ENCODE data around the gene STAC. TPM values are rescaled to one million over a fixed set of nuclear protein-coding genes. Genes with fewer than 3 reads are reported as not detected.

The STAC gene
- total RNA-seq, 1 experiment from 2014 or later: 6.7 TPM

GRCh38 chr3:36434687-36435426 is 54.6 kb downstream of the STAC start:
- Histone ChIP-seq H2AFZ (ENCODE audit: low read length) (no peak overlapping the region), H3K4me3 (ENCODE audit: low read length) (no peak overlapping the region), H3K4me1 (ENCODE audit: insufficient read depth, low read length) (no peaks in the 10 kb centered on the region), H3K9ac (ENCODE audit: low read length) (no peak overlapping the region), H3K9me2 (replicated peaks; ENCODE audit: low read length) (no peaks in the 10 kb centered on the region), H4K20me1 (ENCODE audit: low read length) (no peaks in the 10 kb centered on the region), H3K4me2 (ENCODE audit: low read length) (no peak overlapping the region), H3K27ac (ENCODE audit: low read length) (no peak overlapping the region), H3K27me3 (ENCODE audit: low read length) (no peaks in the 10 kb centered on the region), H3K36me3 (ENCODE audit: low read depth, low read length) (no peaks in the 10 kb centered on the region), H3K79me2 (ENCODE audit: low read length) (no peaks in the 10 kb centered on the region), H3F3A (ENCODE audit: low read length, unreplicated experiment) (no peaks in the 10 kb centered on the region), H3K9me3 (ENCODE audit: low read length) (no peaks in the 10 kb centered on the region)
- ChIA-PET POLR2A (ENCODE audit: unreplicated experiment) (no interaction called here), CTCF (no interaction called here)
- intact Hi-C loops (cut with micrococcal nuclease): no loop called here
- BruUV-seq (replicated peaks): no TSS peak
- no peak for TF ChIP-seq CTCF (conservative IDR thresholded peaks at IDR 0.05; ENCODE audit: low read depth, low read length)
- TF ChIP-seq EZH2phosphoT487 (IDR thresholded peaks at IDR 0.05; ENCODE audit: borderline replicate concordance, low read length): no peak
- no peak for TF ChIP-seq EZH2 (IDR thresholded peaks at IDR 0.05; ENCODE audit: low read length, unreplicated experiment)
- no peak for DNase-seq
- ATAC-seq: no peak

GRCh38 chr3:36443028-36443686 is 62.9 kb downstream of the STAC start:
- no peaks in the 10 kb centered on the region for H3F3A ChIP-seq (ENCODE audit: low read length, unreplicated experiment)
- no peak overlapping the region for H2AFZ ChIP-seq (ENCODE audit: low read length)
- TF ChIP-seq EZH2phosphoT487 (IDR thresholded peaks at IDR 0.05; ENCODE audit: borderline replicate concordance, low read length) (no peak), CTCF (conservative IDR thresholded peaks at IDR 0.05; ENCODE audit: low read depth, low read length) (no peak), EZH2 (IDR thresholded peaks at IDR 0.05; ENCODE audit: low read length, unreplicated experiment) (no peak)
- no peaks in the 10 kb centered on the region for H4K20me1 ChIP-seq (ENCODE audit: low read length)
- no peak overlapping the region for H3K27ac ChIP-seq (ENCODE audit: low read length)
- H3K4me2 ChIP-seq (ENCODE audit: low read length): no peak overlapping the region
- peaks cover 11% of the 10 kb centered on the region for H3K4me1 ChIP-seq (ENCODE audit: insufficient read depth, low read length)
- no peaks in the 10 kb centered on the region for H3K9me3 ChIP-seq (ENCODE audit: low read length)
- H3K36me3 ChIP-seq (ENCODE audit: low read depth, low read length): no peaks in the 10 kb centered on the region
- no peaks in the 10 kb centered on the region for H3K79me2 ChIP-seq (ENCODE audit: low read length)
- BruUV-seq (replicated peaks): no TSS peak
- no peak overlapping the region for H3K4me3 ChIP-seq (ENCODE audit: low read length)
- H3K9me2 ChIP-seq (replicated peaks; ENCODE audit: low read length): no peaks in the 10 kb centered on the region
- no peaks in the 10 kb centered on the region for H3K27me3 ChIP-seq (ENCODE audit: low read length)
- intact Hi-C loops (cut with micrococcal nuclease): no loop called here
- CTCF ChIA-PET: no interaction called here
- DNase-seq (no peak), ATAC-seq (no peak)
- POLR2A ChIA-PET (ENCODE audit: unreplicated experiment): no interaction called here
- no peak overlapping the region for H3K9ac ChIP-seq (ENCODE audit: low read length)

- TF ChIP-seq CTCF (conservative IDR thresholded peaks at IDR 0.05; ENCODE audit: low read depth, low read length): no peak
- TF ChIP-seq EZH2phosphoT487 (IDR thresholded peaks at IDR 0.05; ENCODE audit: borderline replicate concordance, low read length): no peak
- no peak for TF ChIP-seq EZH2 (IDR thresholded peaks at IDR 0.05; ENCODE audit: low read length, unreplicated experiment)
- no peaks in the 10 kb centered on the region for H3K27me3 ChIP-seq (ENCODE audit: low read length)
- H4K20me1 ChIP-seq (ENCODE audit: low read length): no peaks in the 10 kb centered on the region
- intact Hi-C loops (cut with micrococcal nuclease): no loop called here
- H3K9me2 ChIP-seq (replicated peaks; ENCODE audit: low read length): no peaks in the 10 kb centered on the region
- H3F3A ChIP-seq (ENCODE audit: low read length, unreplicated experiment): no peaks in the 10 kb centered on the region
- no peaks in the 10 kb centered on the region for H3K9me3 ChIP-seq (ENCODE audit: low read length)
- H2AFZ ChIP-seq (ENCODE audit: low read length): no peak overlapping the region
- CTCF ChIA-PET: no interaction called here
- H3K36me3 ChIP-seq (ENCODE audit: low read depth, low read length): no peaks in the 10 kb centered on the region
- peaks cover 11% of the 10 kb centered on the region for H3K4me1 ChIP-seq (ENCODE audit: insufficient read depth, low read length)
- peak; percentile 78 for ATAC-seq
- H3K9ac ChIP-seq (ENCODE audit: low read length): no peak overlapping the region
- peak; percentile 53 for DNase-seq
- 0 out of 2 replicates have a peak overlapping the region, but pooled peaks have one; percentile 25 for H3K4me2 ChIP-seq (ENCODE audit: low read length)
- no peaks in the 10 kb centered on the region for H3K79me2 ChIP-seq (ENCODE audit: low read length)
- H3K27ac ChIP-seq (ENCODE audit: low read length): no peak overlapping the region
- H3K4me3 ChIP-seq (ENCODE audit: low read length): no peak overlapping the region
- POLR2A ChIA-PET (ENCODE audit: unreplicated experiment): no interaction called here
- BruUV-seq (replicated peaks): no TSS peak
These were observed 64.6 kb downstream of the STAC start for GRCh38 chr3:36444909-36445308.
